HepG2 (cell line): ENCODE measurements around the gene FOXA3. TPM values are rescaled to one million over a fixed set of nuclear protein-coding genes. Genes with fewer than 3 reads are reported as not detected.
A peak's percentile ranks its signal among the peaks of the same experiment; 100 is the strongest.

ENCODE experiments used
- ATAD3A ChIP-seq: sonication (generic); formaldehyde crosslinking; IDR thresholded peaks from 2 replicates; pipeline ENCODE4 v1.4.0; 2020; ENCODE audit warnings: missing genetic modification reagents
- GTF3A ChIP-seq: sonication (generic); formaldehyde crosslinking; conservative IDR thresholded peaks from 2 replicates; pipeline ENCODE4 v1.4.0; 2020; ENCODE audit warnings: mild to moderate bottlenecking, missing genetic modification reagents
- HOXA5 ChIP-seq: sonication (generic); formaldehyde crosslinking; IDR thresholded peaks from 2 replicates; pipeline ENCODE4 v1.4.0; 2020; ENCODE audit warnings: missing genetic modification reagents
- KDM6A ChIP-seq: IDR thresholded peaks from 2 replicates; pipeline ENCODE4 v1.6.1; 2016; ENCODE audit warnings: low read depth
- TCF7 ChIP-seq: sonication (generic); IDR thresholded peaks from 2 replicates; pipeline ENCODE4 v1.6.1; 2016; ENCODE audit warnings: antibody characterized with exemption, low read depth
- THAP11 ChIP-seq: IDR thresholded peaks from 2 replicates; pipeline ENCODE4 v1.6.1; 2016; ENCODE audit warnings: missing biosample characterization, missing genetic modification reagents
- ZBTB10 ChIP-seq: sonication (generic); formaldehyde crosslinking; IDR thresholded peaks from 2 replicates; pipeline ENCODE4 v1.4.0; 2020; ENCODE audit warnings: missing genetic modification reagents, borderline replicate concordance
- ZBTB14 ChIP-seq: sonication (generic); formaldehyde crosslinking; IDR thresholded peaks from 2 replicates; pipeline ENCODE4 v1.4.0; 2020; ENCODE audit warnings: missing genetic modification reagents
- ZBTB26 ChIP-seq: IDR thresholded peaks from 2 replicates; pipeline ENCODE4 v1.6.1; 2016; ENCODE audit warnings: missing compliant biosample characterization, missing genetic modification reagents, borderline replicate concordance
- ZHX1 ChIP-seq: sonication (generic); formaldehyde crosslinking; IDR thresholded peaks from 2 replicates; pipeline ENCODE4 v1.8.1; 2022; ENCODE audit warnings: low read depth, mild to moderate bottlenecking, missing genetic modification reagents
- ZMYM2 ChIP-seq: sonication (generic); formaldehyde crosslinking; IDR thresholded peaks from 2 replicates; pipeline ENCODE4 v1.8.0; 2022; ENCODE audit warnings: mild to moderate bottlenecking, missing genetic modification reagents
- ZNF142 ChIP-seq: sonication (generic); formaldehyde crosslinking; IDR thresholded peaks from 2 replicates; pipeline ENCODE4 v1.4.0; 2020; ENCODE audit warnings: missing genetic modification reagents
- ZNF343 ChIP-seq: sonication (generic); formaldehyde crosslinking; IDR thresholded peaks from 2 replicates; pipeline ENCODE4 v1.4.0; 2020; ENCODE audit warnings: mild to moderate bottlenecking, missing genetic modification reagents
- ZNF567 ChIP-seq: sonication (generic); formaldehyde crosslinking; IDR thresholded peaks from 2 replicates; pipeline ENCODE4 v1.8.1; 2023; ENCODE audit warnings: mild to moderate bottlenecking, missing genetic modification reagents, borderline replicate concordance
- polyA plus RNA-seq, 8 experiments: library from polyadenylated mRNA; depleted of rRNA in 3 of 8; stranded (reverse) in 7 of 8; unstranded in 1 of 8; fragments of >200 nt; fragmentation: Illumina TruSeq in 4 of 8; extraction: Trizol in 4 of 8; gene quantifications; 2 replicates each; pipeline versions ENCODE4 v1.2.1 to v1.2.3, GENCODE V29; 2011 to 2016; ENCODE audit warnings: low read depth in 4 of 8, missing spikeins in 1 of 8, mixed read lengths in 1 of 8; ENCODE audit not compliant: insufficient read depth in 1 of 8
- total RNA-seq, 5 experiments: library from RNA; depleted of rRNA; stranded (reverse); fragments of >200 nt; fragmentation: Illumina TruSeq; extraction: Trizol; gene quantifications; 2 replicates each; pipeline ENCODE4 v1.2.3, GENCODE V29; 2016; ENCODE audit warnings: low read depth in 1 of 5

The FOXA3 gene
- total and polyA plus RNA-seq, 2 of the 13 experiments (the other 11 are each of a cell fraction or from before 2014, with no cell fraction given) = 29.8 to 47.6 TPM

GRCh38 chr19:45863840-45864628 lies at the start of gene FOXA3 (continued):
- TF ChIP-seq ZNF142 = peak; percentile 79; the same call in 1 of the 2 replicates
- no peak for TF ChIP-seq ZNF567 (CRISPR knock-in tag)
- peak; percentile 64; the same call in 1 of the 2 replicates for TF ChIP-seq ZBTB10 (CRISPR knock-in tag)
- no peak for TF ChIP-seq KDM6A
- no peak for TF ChIP-seq ATAD3A
- 0 out of 2 replicates have a peak, but pooled peaks have one; percentile 22 for TF ChIP-seq ZNF343 (CRISPR knock-in tag)
- TF ChIP-seq ZMYM2 (CRISPR knock-in tag) = peak; percentile 89
- TF ChIP-seq THAP11 (CRISPR knock-in tag) = peak; percentile 91
- TF ChIP-seq HOXA5 = no peak
- TF ChIP-seq TCF7 = no peak
- TF ChIP-seq ZBTB14 (CRISPR knock-in tag) = no peak; the same call in 1 of the 2 replicates
- TF ChIP-seq ZBTB26 (CRISPR knock-in tag) = no peak; the same call in 1 of the 2 replicates
- TF ChIP-seq ZHX1 (CRISPR knock-in tag) = no peak
- no peak for TF ChIP-seq GTF3A (CRISPR knock-in tag)
